ENCODE results near the gene GATA2.
A peak's percentile ranks its signal among the peaks of the same experiment; 100 is the strongest.

GRCh38 chr3:128492671-128493569 lies at the start of gene GATA2:
- TF ChIP-seq EP300 (IDR thresholded peaks at IDR 0.05; ENCODE audit: borderline replicate concordance in 1 of 2, low read depth in 2 of 2, low read length in 2 of 2), result no peak
- TF ChIP-seq, protein P1, sequence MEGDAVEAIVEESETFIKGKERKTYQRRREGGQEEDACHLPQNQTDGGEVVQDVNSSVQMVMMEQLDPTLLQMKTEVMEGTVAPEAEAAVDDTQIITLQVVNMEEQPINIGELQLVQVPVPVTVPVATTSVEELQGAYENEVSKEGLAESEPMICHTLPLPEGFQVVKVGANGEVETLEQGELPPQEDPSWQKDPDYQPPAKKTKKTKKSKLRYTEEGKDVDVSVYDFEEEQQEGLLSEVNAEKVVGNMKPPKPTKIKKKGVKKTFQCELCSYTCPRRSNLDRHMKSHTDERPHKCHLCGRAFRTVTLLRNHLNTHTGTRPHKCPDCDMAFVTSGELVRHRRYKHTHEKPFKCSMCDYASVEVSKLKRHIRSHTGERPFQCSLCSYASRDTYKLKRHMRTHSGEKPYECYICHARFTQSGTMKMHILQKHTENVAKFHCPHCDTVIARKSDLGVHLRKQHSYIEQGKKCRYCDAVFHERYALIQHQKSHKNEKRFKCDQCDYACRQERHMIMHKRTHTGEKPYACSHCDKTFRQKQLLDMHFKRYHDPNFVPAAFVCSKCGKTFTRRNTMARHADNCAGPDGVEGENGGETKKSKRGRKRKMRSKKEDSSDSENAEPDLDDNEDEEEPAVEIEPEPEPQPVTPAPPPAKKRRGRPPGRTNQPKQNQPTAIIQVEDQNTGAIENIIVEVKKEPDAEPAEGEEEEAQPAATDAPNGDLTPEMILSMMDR (IDR thresholded peaks at IDR 0.05; ENCODE audit: control extremely low read depth in 1 of 3, insufficient read depth in 1 of 3, low read depth in 1 of 3, low read length in 3 of 3), result peak in 1 of 3 experiments; percentile 12; a peak in 1 of 4 replicates
- TF ChIP-seq HDAC2 (IDR thresholded peaks at IDR 0.05; ENCODE audit: borderline replicate concordance in 1 of 2, low read depth in 2 of 2, low read length in 2 of 2), result no peak
- no peak for TF ChIP-seq TAF7 (optimal IDR thresholded peaks at IDR 0.05; ENCODE audit: borderline replicate concordance, low read depth, low read length)
- no peak for TF ChIP-seq CBX8 (IDR thresholded peaks at IDR 0.05; ENCODE audit: borderline replicate concordance, low read depth, low read length)
- TF ChIP-seq PHF8 (conservative IDR thresholded peaks at IDR 0.05; ENCODE audit: low read depth, low read length), result no peak
- TF ChIP-seq JUN (IDR thresholded peaks at IDR 0.05; ENCODE audit: low read depth, low read length), result no peak
- TF ChIP-seq RFX5 (IDR thresholded peaks at IDR 0.05; ENCODE audit: borderline replicate concordance, low read depth, low read length), result no peak
- TF ChIP-seq RBBP5 (IDR thresholded peaks at IDR 0.05; ENCODE audit: borderline replicate concordance, low read depth, low read length), result no peak
- TF ChIP-seq E2F6 (IDR thresholded peaks at IDR 0.05), result no peak
